ENCODE results near the gene PDGFB. TPM values are rescaled to one million over a fixed set of nuclear protein-coding genes. Genes with fewer than 3 reads are reported as not detected.

Gene PDGFB
- total and polyA plus RNA-seq, 2 experiments from 2014 or later = 2.2 to 8.0 TPM

DNA sequence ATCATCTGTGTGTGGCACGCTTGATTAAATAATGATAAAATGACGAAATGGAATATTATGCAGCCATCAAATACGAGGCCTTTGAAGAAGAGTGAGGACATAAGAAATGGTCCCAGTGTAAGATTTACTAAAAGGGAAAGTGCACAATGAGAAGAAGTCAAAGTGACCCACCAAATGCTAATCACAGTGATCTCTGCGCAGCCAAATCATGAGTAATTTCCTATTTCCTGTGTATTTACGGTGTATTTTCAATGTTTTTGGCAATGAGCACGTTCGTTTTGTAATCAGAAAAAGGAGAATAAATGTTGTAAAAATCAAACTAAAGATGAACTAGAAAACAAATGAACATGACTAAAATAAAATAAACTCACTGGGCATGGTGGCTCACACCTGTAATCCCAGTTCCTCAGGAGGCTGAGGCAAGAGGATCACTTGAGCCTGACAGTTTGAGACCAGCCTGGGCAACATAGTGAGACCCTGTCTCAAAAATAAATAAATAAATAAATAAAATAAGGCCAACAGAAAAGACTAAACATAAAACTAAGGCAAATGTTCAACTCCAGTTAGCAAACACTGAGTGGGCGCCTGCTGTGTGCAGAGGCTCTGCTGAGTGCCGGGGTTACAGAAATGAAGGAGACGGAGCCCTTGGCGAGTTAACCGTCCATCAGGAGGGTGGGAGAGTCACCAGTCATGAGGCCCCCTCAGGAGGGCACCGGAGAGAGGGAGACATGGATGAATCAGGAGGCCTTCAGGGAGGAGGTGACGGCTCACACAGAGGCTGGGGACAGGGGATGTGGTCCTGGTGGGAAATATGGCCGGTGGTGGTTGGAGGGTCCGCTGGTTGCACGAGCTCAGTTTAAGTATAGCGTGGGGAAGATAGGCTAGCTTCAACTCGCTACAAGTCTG is 66.3 kb downstream of the PDGFB start:
- peaks cover 19% of the 10 kb centered on the region for H3K27me3 Mint-ChIP-seq (ENCODE audit: insufficient read depth, low read depth, poor library complexity)
- Histone ChIP-seq H3K4me1 (ENCODE audit: insufficient read depth) (peaks cover 44% of the 10 kb centered on the region), H3K27ac (ENCODE audit: low read depth) (no peak overlapping the region), H3K36me3 (ENCODE audit: insufficient read depth) (no peaks in the 10 kb centered on the region), H3F3A (replicated peaks; ENCODE audit: low read depth) (peaks cover 17% of the 10 kb centered on the region), H3K4me3 (no peak overlapping the region), H3K9me2 (ENCODE audit: insufficient read depth) (no peaks in the 10 kb centered on the region), H2AFZ (no peak overlapping the region), H3K4me2 (no peak overlapping the region), H3K79me2 (replicated peaks; ENCODE audit: insufficient read depth) (no peaks in the 10 kb centered on the region), H4K20me1 (replicated peaks; ENCODE audit: insufficient read depth) (no peaks in the 10 kb centered on the region), H3K27me3 (ENCODE audit: insufficient read depth) (no peaks in the 10 kb centered on the region)
- H3K9me3 Mint-ChIP-seq = peaks cover 5% of the 10 kb centered on the region; the same call in 2 of the 3 replicates
- no peak for ATAC-seq
- peaks cover 66% of the 10 kb centered on the region for H3K4me1 Mint-ChIP-seq
- peak overlapping the region; percentile 75 for H3K27ac Mint-ChIP-seq
- no peak for TF ChIP-seq ZNF114 (CRISPR knock-in tag; IDR thresholded peaks at IDR 0.05)
- no peak for TF ChIP-seq ZNF331 (CRISPR knock-in tag; IDR thresholded peaks at IDR 0.05; ENCODE audit: low read depth)
- TF ChIP-seq, protein P1, sequence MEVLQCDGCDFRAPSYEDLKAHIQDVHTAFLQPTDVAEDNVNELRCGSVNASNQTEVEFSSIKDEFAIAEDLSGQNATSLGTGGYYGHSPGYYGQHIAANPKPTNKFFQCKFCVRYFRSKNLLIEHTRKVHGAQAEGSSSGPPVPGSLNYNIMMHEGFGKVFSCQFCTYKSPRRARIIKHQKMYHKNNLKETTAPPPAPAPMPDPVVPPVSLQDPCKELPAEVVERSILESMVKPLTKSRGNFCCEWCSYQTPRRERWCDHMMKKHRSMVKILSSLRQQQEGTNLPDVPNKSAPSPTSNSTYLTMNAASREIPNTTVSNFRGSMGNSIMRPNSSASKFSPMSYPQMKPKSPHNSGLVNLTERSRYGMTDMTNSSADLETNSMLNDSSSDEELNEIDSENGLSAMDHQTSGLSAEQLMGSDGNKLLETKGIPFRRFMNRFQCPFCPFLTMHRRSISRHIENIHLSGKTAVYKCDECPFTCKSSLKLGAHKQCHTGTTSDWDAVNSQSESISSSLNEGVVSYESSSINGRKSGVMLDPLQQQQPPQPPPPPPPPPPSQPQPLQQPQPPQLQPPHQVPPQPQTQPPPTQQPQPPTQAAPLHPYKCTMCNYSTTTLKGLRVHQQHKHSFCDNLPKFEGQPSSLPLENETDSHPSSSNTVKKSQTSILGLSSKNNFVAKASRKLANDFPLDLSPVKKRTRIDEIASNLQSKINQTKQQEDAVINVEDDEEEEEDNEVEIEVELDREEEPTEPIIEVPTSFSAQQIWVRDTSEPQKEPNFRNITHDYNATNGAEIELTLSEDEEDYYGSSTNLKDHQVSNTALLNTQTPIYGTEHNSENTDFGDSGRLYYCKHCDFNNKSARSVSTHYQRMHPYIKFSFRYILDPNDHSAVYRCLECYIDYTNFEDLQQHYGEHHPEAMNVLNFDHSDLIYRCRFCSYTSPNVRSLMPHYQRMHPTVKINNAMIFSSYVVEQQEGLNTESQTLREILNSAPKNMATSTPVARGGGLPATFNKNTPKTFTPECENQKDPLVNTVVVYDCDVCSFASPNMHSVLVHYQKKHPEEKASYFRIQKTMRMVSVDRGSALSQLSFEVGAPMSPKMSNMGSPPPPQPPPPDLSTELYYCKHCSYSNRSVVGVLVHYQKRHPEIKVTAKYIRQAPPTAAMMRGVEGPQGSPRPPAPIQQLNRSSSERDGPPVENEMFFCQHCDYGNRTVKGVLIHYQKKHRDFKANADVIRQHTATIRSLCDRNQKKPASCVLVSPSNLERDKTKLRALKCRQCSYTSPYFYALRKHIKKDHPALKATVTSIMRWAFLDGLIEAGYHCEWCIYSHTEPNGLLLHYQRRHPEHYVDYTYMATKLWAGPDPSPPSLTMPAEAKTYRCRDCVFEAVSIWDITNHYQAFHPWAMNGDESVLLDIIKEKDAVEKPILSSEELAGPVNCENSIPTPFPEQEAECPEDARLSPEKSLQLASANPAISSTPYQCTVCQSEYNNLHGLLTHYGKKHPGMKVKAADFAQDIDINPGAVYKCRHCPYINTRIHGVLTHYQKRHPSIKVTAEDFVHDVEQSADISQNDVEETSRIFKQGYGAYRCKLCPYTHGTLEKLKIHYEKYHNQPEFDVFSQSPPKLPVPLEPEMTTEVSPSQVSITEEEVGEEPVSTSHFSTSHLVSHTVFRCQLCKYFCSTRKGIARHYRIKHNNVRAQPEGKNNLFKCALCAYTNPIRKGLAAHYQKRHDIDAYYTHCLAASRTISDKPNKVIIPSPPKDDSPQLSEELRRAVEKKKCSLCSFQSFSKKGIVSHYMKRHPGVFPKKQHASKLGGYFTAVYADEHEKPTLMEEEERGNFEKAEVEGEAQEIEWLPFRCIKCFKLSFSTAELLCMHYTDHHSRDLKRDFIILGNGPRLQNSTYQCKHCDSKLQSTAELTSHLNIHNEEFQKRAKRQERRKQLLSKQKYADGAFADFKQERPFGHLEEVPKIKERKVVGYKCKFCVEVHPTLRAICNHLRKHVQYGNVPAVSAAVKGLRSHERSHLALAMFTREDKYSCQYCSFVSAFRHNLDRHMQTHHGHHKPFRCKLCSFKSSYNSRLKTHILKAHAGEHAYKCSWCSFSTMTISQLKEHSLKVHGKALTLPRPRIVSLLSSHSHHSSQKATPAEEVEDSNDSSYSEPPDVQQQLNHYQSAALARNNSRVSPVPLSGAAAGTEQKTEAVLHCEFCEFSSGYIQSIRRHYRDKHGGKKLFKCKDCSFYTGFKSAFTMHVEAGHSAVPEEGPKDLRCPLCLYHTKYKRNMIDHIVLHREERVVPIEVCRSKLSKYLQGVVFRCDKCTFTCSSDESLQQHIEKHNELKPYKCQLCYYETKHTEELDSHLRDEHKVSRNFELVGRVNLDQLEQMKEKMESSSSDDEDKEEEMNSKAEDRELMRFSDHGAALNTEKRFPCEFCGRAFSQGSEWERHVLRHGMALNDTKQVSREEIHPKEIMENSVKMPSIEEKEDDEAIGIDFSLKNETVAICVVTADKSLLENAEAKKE (CRISPR knock-in tag; IDR thresholded peaks at IDR 0.05) = no peak
- H3K36me3 Mint-ChIP-seq (ENCODE audit: low read depth) = peaks cover 2% of the 10 kb centered on the region; the same call in 1 of the 3 replicates
- DNase-seq (ENCODE audit: low spot score) = no peak
- no peak overlapping the region; the same call in 2 of the 3 replicates for H3K4me3 Mint-ChIP-seq

DNA sequence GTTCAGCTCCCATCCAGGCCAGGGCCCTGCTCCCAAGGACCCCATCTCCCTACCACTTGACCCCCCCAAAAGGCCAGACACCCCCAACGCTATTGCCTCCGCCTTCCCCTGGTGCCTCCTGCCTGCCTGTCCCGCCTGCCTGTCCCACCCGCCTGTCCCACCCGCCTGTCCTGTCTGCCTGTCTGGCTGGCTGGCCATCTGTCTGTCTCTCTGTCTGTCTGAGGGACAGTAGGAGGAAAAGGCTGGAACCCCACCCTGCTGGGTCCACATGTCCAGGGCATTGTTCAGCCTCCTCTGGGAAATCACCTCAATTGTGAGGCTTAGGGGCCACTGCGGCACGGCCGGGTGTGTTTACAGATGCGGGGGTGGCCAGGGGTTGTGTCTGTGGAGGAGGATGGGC is 67.0 kb downstream of the PDGFB start:
- Mint-ChIP-seq H3K9me3 (peaks cover 5% of the 10 kb centered on the region; the same call in 2 of the 3 replicates), H3K36me3 (ENCODE audit: low read depth) (peaks cover 2% of the 10 kb centered on the region; the same call in 1 of the 3 replicates), H3K27ac (peak overlapping the region; percentile 75; the same call in 1 of the 2 replicates), H3K4me3 (no peak overlapping the region), H3K27me3 (ENCODE audit: insufficient read depth, low read depth, poor library complexity) (peaks cover 25% of the 10 kb centered on the region), H3K4me1 (peaks cover 72% of the 10 kb centered on the region)
- no peaks in the 10 kb centered on the region for H4K20me1 ChIP-seq (replicated peaks; ENCODE audit: insufficient read depth)
- no peak overlapping the region for H2AFZ ChIP-seq
- H3K9me2 ChIP-seq (ENCODE audit: insufficient read depth) = no peaks in the 10 kb centered on the region
- ATAC-seq = no peak
- no peaks in the 10 kb centered on the region for H3K79me2 ChIP-seq (replicated peaks; ENCODE audit: insufficient read depth)
- H3K4me3 ChIP-seq = no peak overlapping the region
- no peaks in the 10 kb centered on the region for H3K36me3 ChIP-seq (ENCODE audit: insufficient read depth)
- no peak for DNase-seq (ENCODE audit: low spot score)
- H3K4me2 ChIP-seq = no peak overlapping the region
- peaks cover 45% of the 10 kb centered on the region for H3K4me1 ChIP-seq (ENCODE audit: insufficient read depth)
- no peaks in the 10 kb centered on the region for H3K27me3 ChIP-seq (ENCODE audit: insufficient read depth)
- no peak overlapping the region for H3K27ac ChIP-seq (ENCODE audit: low read depth)
- H3F3A ChIP-seq (replicated peaks; ENCODE audit: low read depth) = peaks cover 17% of the 10 kb centered on the region
- TF ChIP-seq NANOG (IDR thresholded peaks at IDR 0.05; ENCODE audit: borderline replicate concordance) (no peak), STAT1 (IDR thresholded peaks at IDR 0.05; ENCODE audit: unreplicated experiment) (no peak), JUNB (IDR thresholded peaks at IDR 0.05; ENCODE audit: unreplicated experiment) (no peak)
- TF ChIP-seq, protein P2, sequence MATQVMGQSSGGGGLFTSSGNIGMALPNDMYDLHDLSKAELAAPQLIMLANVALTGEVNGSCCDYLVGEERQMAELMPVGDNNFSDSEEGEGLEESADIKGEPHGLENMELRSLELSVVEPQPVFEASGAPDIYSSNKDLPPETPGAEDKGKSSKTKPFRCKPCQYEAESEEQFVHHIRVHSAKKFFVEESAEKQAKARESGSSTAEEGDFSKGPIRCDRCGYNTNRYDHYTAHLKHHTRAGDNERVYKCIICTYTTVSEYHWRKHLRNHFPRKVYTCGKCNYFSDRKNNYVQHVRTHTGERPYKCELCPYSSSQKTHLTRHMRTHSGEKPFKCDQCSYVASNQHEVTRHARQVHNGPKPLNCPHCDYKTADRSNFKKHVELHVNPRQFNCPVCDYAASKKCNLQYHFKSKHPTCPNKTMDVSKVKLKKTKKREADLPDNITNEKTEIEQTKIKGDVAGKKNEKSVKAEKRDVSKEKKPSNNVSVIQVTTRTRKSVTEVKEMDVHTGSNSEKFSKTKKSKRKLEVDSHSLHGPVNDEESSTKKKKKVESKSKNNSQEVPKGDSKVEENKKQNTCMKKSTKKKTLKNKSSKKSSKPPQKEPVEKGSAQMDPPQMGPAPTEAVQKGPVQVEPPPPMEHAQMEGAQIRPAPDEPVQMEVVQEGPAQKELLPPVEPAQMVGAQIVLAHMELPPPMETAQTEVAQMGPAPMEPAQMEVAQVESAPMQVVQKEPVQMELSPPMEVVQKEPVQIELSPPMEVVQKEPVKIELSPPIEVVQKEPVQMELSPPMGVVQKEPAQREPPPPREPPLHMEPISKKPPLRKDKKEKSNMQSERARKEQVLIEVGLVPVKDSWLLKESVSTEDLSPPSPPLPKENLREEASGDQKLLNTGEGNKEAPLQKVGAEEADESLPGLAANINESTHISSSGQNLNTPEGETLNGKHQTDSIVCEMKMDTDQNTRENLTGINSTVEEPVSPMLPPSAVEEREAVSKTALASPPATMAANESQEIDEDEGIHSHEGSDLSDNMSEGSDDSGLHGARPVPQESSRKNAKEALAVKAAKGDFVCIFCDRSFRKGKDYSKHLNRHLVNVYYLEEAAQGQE (IDR thresholded peaks at IDR 0.05; ENCODE audit: unreplicated experiment) = no peak

Data from GM23338 (cell line).